ENCODE data around the gene SLC25A42. TPM values are rescaled to one million over a fixed set of nuclear protein-coding genes. Genes with fewer than 3 reads are reported as not detected.

Gene SLC25A42
- total RNA-seq, 1 experiment from 2014 or later = 8.0 TPM

- no peak overlapping the region for H2AFZ ChIP-seq (ENCODE audit: low read length)
- intact Hi-C loops (cut with micrococcal nuclease) = no loop called here
- no peak overlapping the region for H3K4me3 ChIP-seq (ENCODE audit: low read length)
- no peaks in the 10 kb centered on the region for H3F3A ChIP-seq (ENCODE audit: low read length, unreplicated experiment)
- no peaks in the 10 kb centered on the region for H4K20me1 ChIP-seq (ENCODE audit: low read length)
- no peaks in the 10 kb centered on the region for H3K9me2 ChIP-seq (replicated peaks; ENCODE audit: low read length)
- no peaks in the 10 kb centered on the region for H3K4me1 ChIP-seq (ENCODE audit: insufficient read depth, low read length)
- no peaks in the 10 kb centered on the region for H3K79me2 ChIP-seq (ENCODE audit: low read length)
- POLR2A ChIA-PET (ENCODE audit: unreplicated experiment) = no interaction called here
- H3K27me3 ChIP-seq (ENCODE audit: low read length) = no peaks in the 10 kb centered on the region
- BruUV-seq (replicated peaks) = no TSS peak
- H3K4me2 ChIP-seq (ENCODE audit: low read length) = no peak overlapping the region
- DNase-seq (no peak), ATAC-seq (no peak)
- H3K9ac ChIP-seq (ENCODE audit: low read length) = no peak overlapping the region
- H3K9me3 ChIP-seq (ENCODE audit: low read length) = no peaks in the 10 kb centered on the region
- no peak overlapping the region for H3K27ac ChIP-seq (ENCODE audit: low read length)
- H3K36me3 ChIP-seq (ENCODE audit: low read depth, low read length) = peaks cover 3% of the 10 kb centered on the region
- TF ChIP-seq EZH2phosphoT487 (IDR thresholded peaks at IDR 0.05; ENCODE audit: borderline replicate concordance, low read length) (no peak), EZH2 (IDR thresholded peaks at IDR 0.05; ENCODE audit: low read length, unreplicated experiment) (no peak), CTCF (conservative IDR thresholded peaks at IDR 0.05; ENCODE audit: low read depth, low read length) (no peak)
- CTCF ChIA-PET = no interaction called here
Observed at GRCh38 chr19:19145281-19145680, 81.5 kb downstream of the SLC25A42 start.

- peak; percentile 81 for TF ChIP-seq CTCF (conservative IDR thresholded peaks at IDR 0.05; ENCODE audit: low read depth, low read length)
- no peak for TF ChIP-seq EZH2 (IDR thresholded peaks at IDR 0.05; ENCODE audit: low read length, unreplicated experiment)
- ChIA-PET POLR2A (ENCODE audit: unreplicated experiment) (no interaction called here), CTCF (no interaction called here)
- no peaks in the 10 kb centered on the region for H3K27me3 ChIP-seq (ENCODE audit: low read length)
- peak; percentile 66 for ATAC-seq
- H4K20me1 ChIP-seq (ENCODE audit: low read length) = no peaks in the 10 kb centered on the region
- no peak overlapping the region for H3K4me2 ChIP-seq (ENCODE audit: low read length)
- no peaks in the 10 kb centered on the region for H3K9me2 ChIP-seq (replicated peaks; ENCODE audit: low read length)
- no peaks in the 10 kb centered on the region for H3K9me3 ChIP-seq (ENCODE audit: low read length)
- BruUV-seq (replicated peaks) = no TSS peak
- H3F3A ChIP-seq (ENCODE audit: low read length, unreplicated experiment) = no peaks in the 10 kb centered on the region
- H3K79me2 ChIP-seq (ENCODE audit: low read length) = no peaks in the 10 kb centered on the region
- no peak overlapping the region for H2AFZ ChIP-seq (ENCODE audit: low read length)
- H3K4me3 ChIP-seq (ENCODE audit: low read length) = no peak overlapping the region
- DNase-seq = peak; percentile 65
- no peak overlapping the region for H3K27ac ChIP-seq (ENCODE audit: low read length)
- intact Hi-C loops (cut with micrococcal nuclease) = no loop called here
- no peaks in the 10 kb centered on the region for H3K4me1 ChIP-seq (ENCODE audit: insufficient read depth, low read length)
- H3K36me3 ChIP-seq (ENCODE audit: low read depth, low read length) = peaks cover 3% of the 10 kb centered on the region
- no peak overlapping the region for H3K9ac ChIP-seq (ENCODE audit: low read length)
Observed at GRCh38 chr19:19145684-19146608, 82.2 kb downstream of the SLC25A42 start.

GRCh38 chr19:19146865-19147264 lies 83.1 kb downstream of the SLC25A42 start:
- H3F3A ChIP-seq (ENCODE audit: low read length, unreplicated experiment) = no peaks in the 10 kb centered on the region
- H3K9ac ChIP-seq (ENCODE audit: low read length) = no peak overlapping the region
- no peaks in the 10 kb centered on the region for H4K20me1 ChIP-seq (ENCODE audit: low read length)
- H3K27me3 ChIP-seq (ENCODE audit: low read length) = no peaks in the 10 kb centered on the region
- no peaks in the 10 kb centered on the region for H3K79me2 ChIP-seq (ENCODE audit: low read length)
- peaks cover 3% of the 10 kb centered on the region for H3K36me3 ChIP-seq (ENCODE audit: low read depth, low read length)
- no peaks in the 10 kb centered on the region for H3K9me2 ChIP-seq (replicated peaks; ENCODE audit: low read length)
- no peaks in the 10 kb centered on the region for H3K9me3 ChIP-seq (ENCODE audit: low read length)
- H3K4me3 ChIP-seq (ENCODE audit: low read length) = no peak overlapping the region
- no peak for DNase-seq
- H3K4me1 ChIP-seq (ENCODE audit: insufficient read depth, low read length) = no peaks in the 10 kb centered on the region
- BruUV-seq (replicated peaks) = no TSS peak
- no peak for TF ChIP-seq EZH2phosphoT487 (IDR thresholded peaks at IDR 0.05; ENCODE audit: borderline replicate concordance, low read length)
- TF ChIP-seq CTCF (conservative IDR thresholded peaks at IDR 0.05; ENCODE audit: low read depth, low read length) = no peak
- TF ChIP-seq EZH2 (IDR thresholded peaks at IDR 0.05; ENCODE audit: low read length, unreplicated experiment) = no peak
- CTCF ChIA-PET = no interaction called here
- POLR2A ChIA-PET (ENCODE audit: unreplicated experiment) = no interaction called here
- H3K4me2 ChIP-seq (ENCODE audit: low read length) = no peak overlapping the region
- no peak overlapping the region for H3K27ac ChIP-seq (ENCODE audit: low read length)
- no peak for ATAC-seq
- intact Hi-C loops (cut with micrococcal nuclease) = no loop called here
- no peak overlapping the region for H2AFZ ChIP-seq (ENCODE audit: low read length)
